NCI-H1417 treated with DMSO at 0.1 percent for 48 hours (cell line): ENCODE measurements around the gene NEDD4L.
"Not testable (repeated sequence)": the region's sequence is repeated elsewhere in the genome, so short reads cannot be mapped to it uniquely, and the experiment has no call there.

Experiments
- DNase-seq: peaks from one replicate; lab custom pipeline; 2025; lab: John Stamatoyannopoulos, UW

NEDD4L gene

DNA sequence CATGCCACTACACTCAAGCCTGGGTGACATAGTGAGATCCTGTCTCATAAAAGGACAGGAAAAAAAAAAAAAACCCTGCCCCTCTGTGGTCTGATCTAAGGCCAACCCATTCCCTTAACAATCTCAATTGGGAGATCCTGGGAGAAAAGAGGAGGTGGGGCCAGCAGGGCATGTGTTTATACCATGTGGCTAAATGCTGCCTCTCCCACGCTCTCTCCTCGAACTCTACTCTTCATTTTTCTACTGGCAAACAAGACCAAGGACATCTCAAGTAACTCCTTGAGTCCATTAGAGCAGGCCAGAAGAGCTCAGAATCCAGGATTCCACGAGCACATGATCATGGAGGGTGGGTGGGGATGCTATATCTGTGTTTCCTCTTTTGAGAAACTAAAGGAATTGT is 16.7 kb upstream of the NEDD4L start:
- DNase-seq: no peak

DNA sequence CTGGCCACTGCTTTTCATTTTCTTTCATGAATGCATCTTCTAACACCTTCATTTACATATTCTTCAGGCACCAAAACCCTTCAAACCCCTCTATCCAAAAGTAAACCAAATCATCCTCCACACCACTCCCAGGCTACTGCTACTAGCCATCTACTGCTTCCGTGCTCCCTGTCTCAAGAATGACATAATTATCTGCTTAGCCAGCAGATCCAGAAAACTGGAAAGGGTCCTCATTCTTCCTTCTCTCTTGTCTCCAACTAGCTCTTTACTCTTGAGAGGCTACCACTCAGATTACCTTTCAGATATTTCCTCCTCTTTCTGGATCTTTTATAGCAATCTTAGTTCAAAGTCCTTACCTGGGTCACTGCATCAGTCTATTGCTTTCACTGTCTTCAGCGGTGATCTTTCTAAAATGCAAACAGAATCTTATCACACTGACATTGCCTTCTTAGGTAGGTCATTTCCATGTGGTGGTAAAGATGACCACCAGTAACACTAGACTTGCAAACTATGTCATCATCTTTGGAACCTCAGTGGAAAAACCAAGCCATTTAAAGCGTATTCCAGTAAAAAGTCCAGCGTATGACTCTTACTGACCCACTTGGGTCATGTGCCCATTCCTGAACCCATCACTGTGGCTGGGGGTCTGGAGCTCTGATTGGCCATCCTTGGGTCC is 15.8 kb upstream of the NEDD4L start:
- DNase-seq: no peak

DNA sequence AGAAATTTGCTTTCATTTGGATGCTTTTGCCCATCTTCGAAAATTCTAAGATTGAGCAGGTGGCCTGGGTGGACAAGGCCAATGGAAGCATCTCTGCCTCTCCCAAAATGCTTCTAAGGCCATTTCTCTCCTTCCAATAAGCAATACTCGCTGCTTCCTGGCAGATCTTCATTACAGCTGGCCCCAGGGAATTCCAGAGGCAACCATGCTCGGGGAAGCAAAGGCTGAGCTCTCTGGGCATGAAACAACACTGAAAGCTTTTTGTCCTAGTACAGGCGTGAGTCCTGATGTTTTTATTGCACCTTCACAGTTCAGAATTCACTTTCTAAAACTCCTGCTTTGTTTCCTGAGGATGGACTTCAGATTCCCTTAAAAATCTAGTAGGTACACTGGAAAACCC is 11.8 kb upstream of the NEDD4L start:
- DNase-seq: no peak

DNA sequence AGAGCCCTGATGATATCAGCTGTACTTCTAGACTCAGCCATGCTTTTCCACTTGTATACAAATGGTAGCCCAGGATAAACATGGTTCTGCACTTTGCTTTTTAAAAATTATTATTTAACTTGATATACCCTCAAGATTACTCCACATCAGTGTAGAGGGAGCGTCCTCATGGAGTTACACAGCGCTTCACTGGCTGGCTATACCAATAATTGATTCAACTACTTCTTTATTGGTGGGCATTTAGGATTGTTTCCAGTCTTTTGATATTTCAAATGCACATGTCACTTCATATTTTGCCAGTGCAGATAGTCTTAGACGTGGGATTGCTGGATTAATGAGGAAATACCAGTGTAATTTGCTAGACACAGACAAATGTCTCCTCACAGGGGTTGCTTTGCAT is 10.8 kb upstream of the NEDD4L start:
- no peak for DNase-seq

DNA sequence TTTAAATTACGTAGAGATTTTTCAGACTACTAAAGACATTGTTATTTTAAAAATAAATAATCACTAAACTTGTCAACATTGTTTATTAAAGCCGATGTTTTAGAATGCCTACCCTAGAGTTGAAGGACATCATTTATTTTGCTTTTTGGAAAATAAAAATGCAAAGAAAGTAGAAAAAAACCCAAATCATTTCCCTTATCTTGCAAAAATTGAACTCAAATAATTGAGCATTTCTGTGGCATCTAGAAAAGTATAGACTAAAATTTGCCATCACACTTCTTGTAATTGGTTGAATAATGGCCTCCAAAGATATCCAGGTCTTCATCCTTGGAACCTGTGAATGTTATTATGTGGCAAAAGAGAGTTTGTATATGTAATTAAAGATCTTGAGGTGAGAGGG is 9.7 kb upstream of the NEDD4L start:
- DNase-seq: no peak

DNA sequence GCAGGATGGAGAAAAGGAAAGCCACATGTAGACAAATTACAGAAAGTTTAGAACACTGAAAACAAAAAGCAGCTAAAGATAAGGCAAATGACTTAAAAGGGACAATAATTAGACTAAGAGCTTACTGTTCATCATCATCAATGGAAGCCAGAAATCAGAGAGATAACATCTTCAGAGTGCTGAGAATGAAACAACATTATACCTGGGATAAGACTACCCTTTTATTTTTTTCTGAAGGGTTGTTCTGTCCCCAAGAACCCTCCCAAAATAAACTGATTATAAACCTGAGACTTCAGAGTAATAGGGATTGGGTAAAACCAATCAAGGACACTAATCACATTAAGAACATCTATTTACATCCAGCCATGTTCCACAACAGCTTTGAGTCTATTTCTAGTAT is 6.9 kb upstream of the NEDD4L start:
- DNase-seq: no peak

DNA sequence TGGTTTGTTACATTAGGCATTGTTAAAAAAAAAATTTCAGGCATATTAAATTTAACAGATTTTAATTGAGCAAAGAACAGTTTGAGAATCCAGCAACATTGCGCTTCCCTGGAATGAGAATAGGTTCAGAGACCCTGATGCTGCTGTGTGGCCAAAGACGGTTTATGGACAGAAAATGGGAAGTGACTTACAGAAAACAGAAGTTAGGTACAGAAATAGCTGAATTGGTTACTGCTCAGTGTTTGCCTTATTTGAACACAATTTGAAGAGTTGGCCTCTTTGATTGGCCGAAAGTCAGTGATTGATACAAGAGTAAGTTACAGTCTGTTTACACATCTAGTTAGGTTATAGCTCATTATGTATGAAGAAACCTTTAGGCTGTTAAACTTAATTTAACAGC is 6.0 kb upstream of the NEDD4L start:
- DNase-seq: no peak

DNA sequence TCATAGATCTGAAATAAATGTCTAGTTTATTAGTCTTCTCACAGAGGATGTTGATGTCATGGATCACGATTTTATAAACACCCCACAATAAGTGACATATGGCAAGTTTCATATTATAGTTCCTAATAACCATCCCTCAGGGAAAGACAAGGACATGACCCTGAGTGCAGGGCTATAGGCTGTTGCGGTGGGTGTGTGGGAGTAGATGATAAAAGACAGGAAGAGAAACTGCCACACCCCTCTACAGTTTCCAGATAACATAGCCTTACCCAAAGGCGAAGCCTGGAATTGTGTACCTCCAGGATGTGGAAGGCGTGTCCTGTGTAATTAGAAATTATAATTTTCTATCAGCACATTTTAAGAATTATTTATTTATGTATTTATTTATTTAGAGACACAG is 2.4 kb upstream of the NEDD4L start:
- DNase-seq: no peak

DNA sequence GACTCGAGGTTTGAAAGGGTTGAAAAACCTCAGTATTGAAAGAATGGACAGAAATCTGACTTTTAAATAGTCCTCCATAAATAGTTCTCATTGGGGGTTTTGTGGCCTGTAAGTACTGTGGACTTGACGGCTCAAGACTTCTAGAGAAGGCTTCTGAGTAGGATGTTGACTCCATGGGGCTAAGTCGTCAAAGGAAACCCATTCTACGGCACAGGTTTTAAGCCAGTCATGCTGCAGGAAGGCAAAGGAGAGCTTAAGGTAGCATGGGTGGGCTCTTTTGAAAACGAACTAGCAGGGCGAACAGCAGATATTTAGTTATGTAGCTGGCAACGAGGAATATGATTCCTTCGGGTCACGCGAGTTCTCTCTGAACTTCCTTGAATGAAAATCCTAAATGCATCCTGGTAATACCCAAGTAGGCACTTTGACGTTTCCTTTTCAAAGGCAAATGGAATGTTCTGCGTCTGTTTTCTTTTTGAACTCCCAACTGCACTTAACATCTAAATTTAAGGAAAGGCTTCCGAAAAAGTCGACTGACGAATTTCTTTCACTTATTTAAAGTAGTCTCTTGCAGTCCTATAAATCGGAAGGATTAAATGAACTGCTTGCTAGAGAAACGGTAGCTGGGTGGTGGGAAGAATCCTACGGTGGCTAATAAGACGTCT is 1.1 kb upstream of the NEDD4L start:
- DNase-seq: no peak

DNA sequence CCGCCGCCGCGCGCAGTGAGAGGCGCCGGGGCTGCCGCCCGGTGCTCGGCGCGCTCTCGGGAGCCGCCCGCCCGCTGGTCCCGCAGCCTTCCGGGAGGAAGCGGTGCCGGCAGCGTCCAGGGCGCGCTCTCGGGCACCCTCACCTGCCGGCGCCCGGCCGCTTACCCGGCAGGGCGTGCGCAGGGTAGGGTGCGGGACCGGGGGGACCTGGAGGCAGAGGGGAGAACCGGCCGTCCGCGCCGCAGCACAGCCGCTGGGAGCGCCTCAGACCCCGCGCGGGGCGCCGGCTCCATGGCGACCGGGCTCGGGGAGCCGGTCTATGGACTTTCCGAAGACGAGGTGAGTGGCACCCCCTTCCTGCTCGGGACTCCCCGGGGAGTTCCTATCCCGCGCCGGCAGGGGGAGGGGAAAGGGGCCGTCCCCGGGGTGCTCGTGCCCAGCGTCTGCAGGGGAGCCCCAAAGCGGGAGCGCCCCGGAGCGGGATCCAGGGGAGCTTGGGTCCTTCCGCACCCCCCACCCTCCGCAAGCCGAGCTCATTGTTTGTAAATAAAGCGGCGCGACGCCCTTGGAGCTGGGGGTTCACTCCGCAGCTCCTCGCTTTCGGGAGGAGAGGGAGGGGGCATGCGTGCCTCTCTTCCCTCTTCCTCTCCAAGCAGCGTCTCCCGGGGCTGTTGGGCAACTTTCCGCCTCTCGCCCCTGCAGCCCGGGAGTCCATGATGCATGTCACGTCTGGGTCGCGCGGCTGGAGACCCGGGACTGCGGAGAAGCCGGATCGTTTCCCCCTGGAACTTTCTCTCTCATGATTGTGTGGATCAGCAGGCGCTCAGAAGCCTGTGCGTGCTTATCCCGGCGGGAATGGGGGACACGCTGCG is 580 bp downstream of the NEDD4L start:
- no peak for DNase-seq

DNA sequence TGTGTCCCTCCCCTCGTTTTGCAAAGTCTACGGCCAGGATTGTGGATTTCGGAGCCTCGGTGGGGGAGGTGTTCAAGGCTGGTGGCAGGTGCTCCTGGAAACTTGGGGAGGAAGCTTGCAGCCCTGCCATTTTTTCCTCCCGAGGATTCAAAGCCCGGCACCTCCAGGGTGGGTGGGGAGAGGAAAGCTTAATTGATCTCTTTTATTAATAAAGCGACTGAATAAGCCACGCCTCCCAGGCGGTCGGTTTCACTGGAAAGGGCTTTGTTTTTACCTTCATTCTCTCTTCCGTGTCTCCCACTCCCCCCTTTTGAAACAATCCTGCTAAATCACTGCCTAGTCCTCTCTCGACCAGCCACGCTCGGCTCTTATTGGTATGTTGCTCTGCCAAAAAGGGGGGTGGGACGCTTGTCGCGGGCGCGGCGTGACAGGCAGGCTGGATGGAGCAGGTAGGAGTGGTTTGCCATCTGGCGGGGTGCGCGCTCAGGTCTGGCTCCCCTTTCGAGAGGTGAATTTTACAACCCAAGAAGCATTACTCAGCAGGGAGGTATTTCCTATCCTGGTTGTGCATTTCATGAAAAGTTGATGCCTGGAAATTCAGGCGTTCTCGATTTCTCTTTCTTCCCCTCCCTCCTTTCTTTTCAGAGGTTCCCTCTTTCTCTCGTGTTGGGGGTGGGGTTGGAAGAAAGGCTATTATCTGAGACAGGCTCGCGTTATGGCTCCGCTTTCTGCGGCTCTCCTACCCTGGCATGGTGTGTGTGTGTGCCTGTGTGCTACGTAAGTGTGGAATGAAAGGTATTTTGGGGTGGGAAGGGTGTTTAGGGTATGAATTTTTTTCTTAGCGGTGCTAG is 1.4 kb downstream of the NEDD4L start:
- no peak for DNase-seq

DNA sequence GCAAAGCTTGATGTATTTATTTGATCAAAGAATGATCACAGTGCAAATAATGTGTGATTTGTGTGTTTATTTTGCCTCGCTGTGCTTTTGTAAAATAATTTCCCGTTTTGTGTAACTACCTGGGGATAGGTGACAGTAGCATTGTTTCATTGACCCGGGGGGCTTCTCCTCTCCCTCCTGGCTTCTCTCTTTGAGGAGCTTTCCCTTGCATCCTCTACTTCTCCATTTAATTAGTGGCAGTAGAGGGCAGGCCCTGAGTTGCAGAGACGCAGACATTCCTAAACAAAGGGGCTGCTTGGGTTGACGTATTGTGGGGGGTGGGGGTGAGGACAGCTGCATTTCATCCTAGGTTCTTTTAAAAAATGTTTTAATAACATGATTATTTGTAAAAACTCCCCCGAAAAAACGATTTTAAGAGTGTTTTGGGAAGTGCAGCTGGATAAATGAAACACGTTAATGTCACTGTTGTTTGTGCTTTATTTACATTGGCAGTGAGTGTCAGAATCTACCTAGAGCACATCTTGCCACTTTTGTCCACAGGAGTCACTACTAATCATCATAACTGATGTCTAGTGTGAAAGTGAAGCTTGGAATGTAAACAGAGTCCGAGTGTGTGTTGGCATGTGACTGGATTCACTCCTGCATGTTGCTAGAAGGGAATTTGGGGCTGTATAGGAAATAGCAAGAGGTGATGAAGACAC is 2.2 kb downstream of the NEDD4L start:
- peak; percentile 55 for DNase-seq

DNA sequence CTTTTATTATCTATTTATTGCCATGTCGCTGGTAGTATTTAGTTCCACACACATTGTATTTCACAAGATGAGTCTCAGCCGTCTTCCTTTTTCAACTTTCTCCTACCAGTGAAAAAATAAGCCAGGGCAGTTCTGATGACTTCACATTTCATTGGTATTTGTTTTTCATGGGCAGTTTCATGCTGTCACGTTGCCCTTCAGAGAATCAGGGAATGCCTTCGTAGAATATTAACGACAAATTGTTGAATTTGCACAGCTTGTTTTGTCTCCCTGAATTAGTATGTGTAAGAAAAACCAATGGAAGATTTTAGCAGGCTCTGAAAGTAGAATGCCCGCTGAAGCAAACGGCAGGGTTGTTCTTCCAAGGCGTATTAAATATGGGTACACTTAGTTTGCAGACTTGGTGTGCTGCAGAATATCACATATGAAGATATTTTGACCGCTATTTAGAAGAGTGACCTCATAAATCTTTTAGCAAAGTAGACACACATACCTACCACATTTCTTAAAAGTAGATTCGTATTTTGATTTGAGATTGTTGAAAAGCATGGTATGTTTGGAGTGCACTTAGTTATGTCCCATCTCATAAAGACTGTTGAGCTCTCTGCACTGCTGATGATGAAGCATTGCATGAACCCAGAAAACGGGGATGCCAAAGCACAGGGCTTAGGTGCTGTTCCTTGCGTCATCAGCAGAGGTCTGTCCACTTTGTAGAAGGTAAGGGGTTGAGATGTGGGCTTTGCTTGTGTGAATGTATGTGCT is 2.9 kb downstream of the NEDD4L start:
- no peak for DNase-seq

DNA sequence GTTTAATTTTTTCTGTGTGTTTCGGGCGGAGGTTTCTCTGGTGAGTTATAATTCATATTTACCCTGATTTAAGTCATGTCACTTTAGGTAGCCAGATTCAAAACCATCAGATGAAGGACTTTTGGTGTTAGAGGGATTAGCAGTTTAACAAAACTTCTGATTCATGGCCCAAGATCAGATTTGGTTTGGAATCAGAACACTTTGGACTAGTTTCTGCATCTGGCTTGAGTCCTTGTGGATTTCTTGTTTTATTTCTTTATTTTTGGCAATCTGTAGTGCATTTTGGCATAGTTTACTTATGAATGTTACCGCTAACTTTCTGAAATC is 3.5 kb downstream of the NEDD4L start:
- DNase-seq: no peak

DNA sequence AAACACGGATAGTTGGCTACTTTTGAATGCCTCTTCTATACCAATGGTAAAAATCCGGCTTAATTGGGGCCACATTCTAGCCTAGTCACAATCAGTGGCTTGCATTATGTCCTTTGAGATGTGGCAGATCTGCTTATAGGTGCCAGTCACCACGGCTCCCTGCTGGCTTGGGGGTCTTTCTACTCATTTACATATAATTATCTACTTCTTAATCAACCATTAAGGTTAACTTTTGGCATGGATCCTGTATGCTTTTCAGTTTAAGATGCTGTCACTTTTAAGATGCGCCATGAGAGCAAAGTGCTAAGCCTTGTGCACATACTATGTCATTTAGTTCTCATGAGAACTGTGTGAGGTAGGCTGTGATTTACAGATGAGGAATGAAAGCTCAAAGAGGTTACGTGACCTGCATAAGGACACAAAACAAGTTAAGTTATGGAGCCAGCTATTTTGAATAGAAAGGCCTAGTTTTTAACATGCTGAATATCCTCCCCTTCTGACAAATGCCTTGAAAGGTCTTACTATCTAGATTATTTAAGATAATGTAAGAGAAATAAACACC is 4.1 kb downstream of the NEDD4L start:
- no peak for DNase-seq

DNA sequence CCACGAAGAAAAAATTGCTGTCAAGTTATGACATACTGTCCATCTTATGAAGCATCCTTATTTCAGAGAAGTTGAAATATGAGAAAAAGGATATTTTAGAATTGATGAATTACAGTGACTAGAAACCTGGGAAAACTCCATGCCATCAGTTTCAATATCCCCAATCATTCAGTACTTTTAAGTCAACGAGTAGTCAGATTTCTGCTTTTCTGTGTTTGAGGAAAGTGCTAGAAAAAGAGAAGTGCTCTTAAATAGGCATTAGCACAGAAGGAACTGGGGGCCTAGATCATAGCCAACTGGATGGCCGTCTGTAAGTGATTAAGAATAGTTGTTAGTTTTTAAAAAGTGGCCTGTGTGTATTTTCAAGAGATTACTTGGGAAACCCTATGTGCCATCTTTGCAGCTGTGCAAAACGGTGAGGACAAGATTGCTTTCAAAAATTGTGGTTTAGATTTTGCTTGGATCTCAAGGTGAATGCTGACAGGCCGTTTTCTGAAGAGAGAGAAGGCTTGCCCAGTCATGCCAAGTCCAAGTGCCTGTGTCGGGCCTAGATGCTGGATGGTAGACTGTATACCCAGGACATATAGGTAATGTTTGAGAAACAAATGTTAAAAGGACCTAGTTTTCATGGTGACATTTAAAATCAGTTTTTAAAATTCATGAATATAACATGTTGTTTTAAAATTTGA is 5.1 kb downstream of the NEDD4L start:
- DNase-seq: no peak

DNA sequence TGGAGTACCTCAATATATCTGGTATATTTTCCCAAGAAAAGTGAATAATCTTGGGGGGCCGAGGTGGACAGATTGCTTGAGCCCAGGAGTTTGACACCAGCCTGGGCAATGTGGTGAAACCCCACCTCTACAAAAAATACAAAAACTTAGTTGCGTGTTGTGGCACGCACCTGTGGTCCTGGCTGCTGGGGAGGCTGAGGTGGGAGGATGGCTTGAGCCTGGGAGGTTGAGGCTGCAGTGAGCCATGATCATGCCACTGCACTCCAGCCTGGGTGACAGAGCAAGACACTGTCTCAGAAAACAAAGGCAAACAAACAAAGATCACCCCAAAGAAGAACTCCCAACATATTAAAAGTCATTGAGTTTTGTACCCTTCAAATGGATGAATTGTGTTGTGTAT is 6.9 kb downstream of the NEDD4L start:
- not testable (repeated sequence) for DNase-seq

DNA sequence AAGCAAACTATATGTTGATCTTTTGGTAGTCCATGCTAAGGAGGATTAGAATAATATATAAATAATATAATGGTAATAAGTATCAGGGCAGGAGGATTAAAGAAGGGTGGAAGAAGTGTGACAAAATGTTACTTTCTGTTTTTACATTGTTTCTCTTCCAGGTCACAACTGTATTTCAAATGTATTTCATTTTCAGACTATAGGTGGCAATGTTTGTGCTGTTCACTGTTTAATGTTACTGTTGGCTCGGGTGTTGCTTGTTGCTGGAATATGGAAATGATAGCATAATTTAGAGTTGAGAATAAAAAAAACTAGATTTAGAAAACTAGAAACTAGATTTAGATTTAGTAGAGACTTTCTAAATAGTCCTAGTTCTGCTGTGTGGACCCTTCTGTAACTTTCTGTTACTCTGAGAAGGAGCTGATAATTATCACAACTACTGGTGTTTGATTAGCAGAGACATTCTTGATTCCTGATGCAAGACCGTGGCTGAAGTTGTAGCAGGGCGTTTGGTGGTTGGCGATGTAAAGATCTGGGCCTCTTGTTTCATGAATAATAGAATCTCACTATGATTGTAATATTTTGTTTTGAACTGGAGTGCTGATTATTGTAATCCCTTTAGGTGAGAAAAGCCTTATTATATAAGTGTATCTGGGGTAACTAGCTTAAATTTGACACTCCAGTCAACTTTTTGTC is 7.9 kb downstream of the NEDD4L start:
- no peak for DNase-seq

DNA sequence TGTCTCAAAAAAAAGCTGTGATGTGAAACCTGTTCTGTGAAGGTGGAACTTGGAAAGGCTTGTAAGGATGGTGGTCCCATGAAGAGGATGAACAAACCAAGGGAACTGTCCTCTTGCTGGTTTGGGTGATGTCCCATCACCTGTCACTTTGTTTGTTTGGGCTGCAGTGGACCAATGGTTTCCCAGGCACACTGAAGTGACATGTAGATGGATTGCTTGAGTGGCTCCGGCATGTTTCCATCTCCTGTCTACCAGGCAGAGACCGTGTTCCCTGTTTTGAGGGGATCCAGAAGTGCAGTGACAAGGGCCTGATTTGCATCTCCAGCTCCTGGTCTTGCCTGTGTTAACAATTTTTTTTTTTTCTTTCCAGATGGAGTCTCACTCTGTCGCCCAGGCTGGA is 8.9 kb downstream of the NEDD4L start:
- no peak for DNase-seq
